ENCODE results near the gene TJP3.

DNA sequence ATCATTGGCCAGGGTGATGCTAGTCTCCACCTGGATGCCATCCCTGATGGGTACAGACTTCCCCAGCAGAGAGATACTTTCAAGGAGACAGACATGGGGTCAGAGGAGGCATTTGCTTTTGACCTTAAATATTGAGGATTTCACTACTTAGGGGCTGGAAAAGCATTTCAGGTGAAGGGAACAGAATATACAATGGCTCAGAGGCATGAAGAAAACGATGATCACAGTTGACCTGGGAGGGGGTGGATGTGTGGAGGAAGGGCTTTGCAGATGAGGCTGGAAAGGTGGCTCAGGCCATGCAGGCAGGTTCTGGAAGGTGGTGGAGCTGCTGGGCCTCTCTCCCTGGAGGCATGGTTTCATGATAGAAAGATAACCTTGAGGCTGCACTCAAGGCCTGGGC lies 74.1 kb downstream of the TJP3 start:
- TF ChIP-seq CTCF (IDR thresholded peaks at IDR 0.05) (no peak), POLR2AphosphoS5 (IDR thresholded peaks at IDR 0.05) (no peak), POLR2A (IDR thresholded peaks at IDR 0.05; ENCODE audit: low read depth) (no peak), EP300 (IDR thresholded peaks at IDR 0.05) (no peak)

All from esophagus muscularis mucosa (tissue), 4 donors.